22Rv1 (cell line): Measurements from ENCODE around the gene SIGLEC7.

Experiments used
- ZFX ChIP-seq: fragments of 450-650 bp; IDR thresholded peaks from 2 replicates; pipeline ENCODE4 v1.6.1; 2017; ENCODE audit warnings: antibody characterized with exemption, borderline replicate concordance
- TF ChIP-seq, protein P1 (sequence below): fragments of 450-650 bp; IDR thresholded peaks from 2 replicates; pipeline ENCODE4 v1.5.1; 2017; ENCODE audit warnings: mild to moderate bottlenecking

DNA sequence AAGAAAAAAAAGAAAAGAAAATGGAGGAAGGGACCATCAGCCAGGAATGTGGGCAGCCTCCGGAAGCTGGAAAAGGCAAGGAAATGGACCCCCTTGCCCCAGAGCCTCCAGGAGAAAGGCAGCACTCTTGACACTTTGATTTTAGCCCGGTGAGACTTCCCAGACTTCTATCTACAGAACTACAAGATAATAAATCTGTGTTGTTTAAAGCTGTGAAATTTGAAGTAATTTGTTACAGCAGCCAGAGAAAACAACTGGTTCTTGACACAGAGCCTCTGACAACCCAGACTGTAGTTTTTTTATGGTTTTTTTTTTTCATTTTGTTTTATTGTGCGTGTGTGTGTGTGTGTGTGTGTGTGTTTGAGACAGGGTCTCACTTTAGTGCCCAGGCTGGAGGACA, 41.5 kb upstream of the SIGLEC7 start:
- TF ChIP-seq, protein P1, sequence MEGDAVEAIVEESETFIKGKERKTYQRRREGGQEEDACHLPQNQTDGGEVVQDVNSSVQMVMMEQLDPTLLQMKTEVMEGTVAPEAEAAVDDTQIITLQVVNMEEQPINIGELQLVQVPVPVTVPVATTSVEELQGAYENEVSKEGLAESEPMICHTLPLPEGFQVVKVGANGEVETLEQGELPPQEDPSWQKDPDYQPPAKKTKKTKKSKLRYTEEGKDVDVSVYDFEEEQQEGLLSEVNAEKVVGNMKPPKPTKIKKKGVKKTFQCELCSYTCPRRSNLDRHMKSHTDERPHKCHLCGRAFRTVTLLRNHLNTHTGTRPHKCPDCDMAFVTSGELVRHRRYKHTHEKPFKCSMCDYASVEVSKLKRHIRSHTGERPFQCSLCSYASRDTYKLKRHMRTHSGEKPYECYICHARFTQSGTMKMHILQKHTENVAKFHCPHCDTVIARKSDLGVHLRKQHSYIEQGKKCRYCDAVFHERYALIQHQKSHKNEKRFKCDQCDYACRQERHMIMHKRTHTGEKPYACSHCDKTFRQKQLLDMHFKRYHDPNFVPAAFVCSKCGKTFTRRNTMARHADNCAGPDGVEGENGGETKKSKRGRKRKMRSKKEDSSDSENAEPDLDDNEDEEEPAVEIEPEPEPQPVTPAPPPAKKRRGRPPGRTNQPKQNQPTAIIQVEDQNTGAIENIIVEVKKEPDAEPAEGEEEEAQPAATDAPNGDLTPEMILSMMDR, result no peak
- no peak for TF ChIP-seq ZFX
